ENCODE data around the gene GGT1.
A peak's percentile ranks its signal among the peaks of the same experiment; 100 is the strongest.
"Not testable (repeated sequence)": the region's sequence is repeated elsewhere in the genome, so short reads cannot be mapped to it uniquely, and the experiment has no call there.

GGT1 gene

DNA sequence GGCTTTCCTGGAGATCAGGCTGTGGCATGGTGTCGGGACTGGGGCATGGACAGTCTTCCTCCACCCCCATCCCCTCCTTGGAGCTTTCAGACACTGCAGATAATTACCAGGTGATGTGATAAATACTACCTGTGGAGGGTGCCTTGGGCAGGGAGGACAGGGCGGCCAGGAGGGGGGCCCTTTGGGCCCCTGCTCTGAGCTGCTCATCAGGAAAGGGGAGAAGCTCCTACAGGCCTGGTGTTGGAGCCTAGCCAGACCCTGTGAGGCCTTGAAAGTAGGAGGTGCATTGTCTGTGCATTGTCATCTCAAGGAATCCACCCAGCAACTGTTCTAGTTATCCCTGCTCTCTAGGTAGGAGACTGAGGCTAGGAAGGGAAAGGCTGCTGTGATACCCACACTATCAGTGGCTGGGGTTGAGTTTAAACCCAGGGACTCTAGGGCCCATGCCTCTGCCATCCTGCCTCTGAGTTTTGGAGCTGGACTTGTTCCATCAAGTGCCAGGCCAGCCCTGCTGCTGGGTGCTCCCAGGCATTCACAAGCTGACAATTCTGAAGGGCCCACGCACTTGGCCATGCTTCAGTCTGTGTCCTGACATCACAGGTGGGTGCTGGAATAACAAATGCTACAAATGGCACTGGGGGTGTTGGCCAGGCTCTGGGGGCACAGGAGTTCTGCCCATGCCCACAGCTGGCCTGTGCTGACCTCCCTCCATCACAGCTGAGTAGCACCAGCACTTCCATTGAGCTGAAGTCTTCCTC, 2.9 kb upstream of the GGT1 start:
- DNase-seq: not testable (repeated sequence)

DNA sequence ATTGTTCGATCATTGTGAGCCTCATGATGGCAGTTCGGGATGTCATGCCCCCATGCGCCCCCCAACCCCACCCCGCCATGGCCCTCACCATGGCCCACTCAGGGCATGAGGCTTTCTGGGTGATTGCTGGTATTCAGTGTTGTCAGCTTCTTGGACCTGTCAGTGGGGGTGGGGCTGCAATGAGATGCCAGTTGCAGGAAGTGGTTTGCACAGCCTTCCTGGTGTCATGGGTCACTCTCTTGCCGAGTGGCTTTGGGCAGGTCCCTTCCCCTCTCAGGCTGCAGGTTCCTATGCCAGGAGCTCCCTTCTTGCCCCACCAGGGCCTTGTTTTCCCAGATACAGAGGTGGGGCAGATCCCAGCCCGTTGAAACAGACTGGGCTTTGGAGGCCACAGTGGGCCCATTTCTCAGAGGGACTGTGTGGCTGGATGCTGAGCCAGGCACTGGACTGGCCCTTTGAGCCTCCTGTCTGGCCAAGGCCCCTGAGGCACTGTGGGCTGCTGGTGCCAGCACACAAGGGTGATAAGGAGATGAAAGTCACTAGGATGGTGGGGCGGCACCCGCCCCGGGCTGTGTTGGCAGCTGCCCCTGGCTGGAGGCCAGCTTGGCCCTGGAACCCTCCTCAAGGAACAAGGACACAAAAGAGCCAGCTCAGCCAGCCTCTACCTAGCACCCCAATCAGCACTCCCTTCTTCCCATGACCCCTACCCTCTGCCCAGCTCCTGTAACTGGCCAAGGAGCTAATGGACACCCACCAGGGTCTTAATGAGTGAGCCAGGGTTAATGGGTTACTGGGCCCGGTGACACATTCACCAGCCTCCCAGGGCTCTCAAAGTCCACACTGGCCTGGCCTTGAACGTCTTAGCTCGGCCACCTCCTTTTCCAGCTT, 1.5 kb upstream of the GGT1 start:
- DNase-seq: no peak

DNA sequence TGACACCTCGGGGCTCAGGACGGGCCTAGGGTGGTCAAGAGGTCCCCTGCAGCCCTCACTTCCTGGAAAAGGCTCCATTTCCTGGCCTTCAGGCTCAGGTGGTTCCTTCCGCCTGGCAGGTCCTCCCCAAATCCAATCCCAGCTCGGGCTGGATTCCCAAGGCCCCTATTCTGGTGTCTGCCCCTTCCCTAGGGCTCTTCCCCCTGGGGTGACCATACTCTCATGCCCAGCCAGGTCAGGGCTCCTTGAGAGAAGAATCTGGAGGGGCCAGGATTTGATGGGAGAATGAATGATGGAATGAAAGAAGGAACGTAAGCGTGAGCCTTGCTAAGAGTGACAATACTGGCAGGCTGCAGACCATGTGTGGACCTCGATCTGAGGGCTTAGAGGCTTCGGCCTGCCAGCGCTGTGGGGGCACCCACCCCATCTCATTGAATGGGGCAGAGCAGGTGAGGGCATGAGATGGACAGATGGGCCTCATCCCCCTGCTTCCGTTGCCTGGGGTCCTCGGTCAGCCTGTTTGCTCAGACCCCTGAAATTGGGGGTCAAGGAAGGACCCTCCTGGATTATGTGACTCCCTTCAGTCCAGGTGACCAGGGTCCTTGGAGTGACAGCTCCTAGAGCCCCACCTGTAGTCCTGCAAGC, 766 bp upstream of the GGT1 start:
- DNase-seq: not testable (repeated sequence)

DNA sequence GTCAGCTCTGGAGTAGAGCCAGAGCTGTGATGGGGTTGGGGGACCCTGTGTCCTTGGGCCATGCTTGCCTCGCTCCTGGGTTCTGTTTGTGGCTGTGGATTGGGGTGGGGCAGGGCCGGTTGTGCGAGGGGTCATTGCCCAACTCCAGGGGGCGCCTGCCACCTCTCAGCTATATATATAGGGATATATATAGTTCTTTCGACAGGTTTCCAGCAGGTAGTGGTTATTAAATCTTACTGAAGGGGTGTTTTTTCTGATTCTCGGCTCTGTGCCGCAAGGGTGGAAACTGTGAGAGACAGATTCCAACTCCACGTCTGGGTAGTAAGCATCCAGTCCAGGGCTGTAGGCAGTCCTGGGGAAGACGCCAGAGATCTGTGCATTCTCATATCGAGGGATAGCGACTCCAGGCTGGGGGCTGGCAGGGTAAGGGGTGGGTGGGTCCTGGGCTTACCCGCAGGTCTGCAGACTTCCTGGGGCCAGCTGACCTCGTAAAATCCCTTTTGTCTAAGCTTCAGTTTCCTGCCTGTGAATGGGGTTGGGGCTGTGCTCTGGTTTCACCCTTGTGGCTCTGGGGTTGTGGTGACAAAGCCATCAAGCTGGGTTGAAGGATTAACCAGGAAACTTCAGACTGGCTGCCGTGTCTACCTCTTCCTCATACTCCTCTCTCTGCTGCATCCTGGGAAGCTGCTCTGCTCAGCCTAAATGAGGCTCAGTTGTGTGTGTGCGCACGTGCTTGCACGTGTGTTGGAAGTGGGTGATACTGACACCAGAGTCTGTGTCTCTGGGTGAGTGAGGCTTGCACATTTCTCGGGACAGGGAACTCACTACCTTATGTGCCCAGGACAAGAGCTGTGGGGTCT, 1.0 kb downstream of the GGT1 start:
- not testable (repeated sequence) for DNase-seq

DNA sequence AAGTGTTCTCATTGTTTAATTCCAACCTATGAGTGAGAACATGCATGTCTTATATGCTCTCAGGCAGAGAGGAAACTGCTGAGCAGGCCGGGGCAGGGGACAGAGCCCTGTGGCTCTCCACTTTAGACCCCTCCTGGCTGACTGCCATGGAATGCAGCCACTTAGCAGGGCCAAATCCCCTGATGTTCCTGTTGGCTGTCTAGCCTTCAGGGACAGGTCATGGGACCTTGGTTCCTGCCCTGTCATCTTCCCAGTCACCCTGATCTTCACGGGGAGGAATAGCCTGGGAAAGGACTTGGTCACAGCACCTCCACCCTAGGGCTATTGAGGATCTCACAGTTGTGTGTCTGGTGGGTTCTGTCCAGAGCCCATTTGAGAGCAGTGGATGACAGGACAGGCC, 3.3 kb downstream of the GGT1 start:
- not testable (repeated sequence) for DNase-seq

DNA sequence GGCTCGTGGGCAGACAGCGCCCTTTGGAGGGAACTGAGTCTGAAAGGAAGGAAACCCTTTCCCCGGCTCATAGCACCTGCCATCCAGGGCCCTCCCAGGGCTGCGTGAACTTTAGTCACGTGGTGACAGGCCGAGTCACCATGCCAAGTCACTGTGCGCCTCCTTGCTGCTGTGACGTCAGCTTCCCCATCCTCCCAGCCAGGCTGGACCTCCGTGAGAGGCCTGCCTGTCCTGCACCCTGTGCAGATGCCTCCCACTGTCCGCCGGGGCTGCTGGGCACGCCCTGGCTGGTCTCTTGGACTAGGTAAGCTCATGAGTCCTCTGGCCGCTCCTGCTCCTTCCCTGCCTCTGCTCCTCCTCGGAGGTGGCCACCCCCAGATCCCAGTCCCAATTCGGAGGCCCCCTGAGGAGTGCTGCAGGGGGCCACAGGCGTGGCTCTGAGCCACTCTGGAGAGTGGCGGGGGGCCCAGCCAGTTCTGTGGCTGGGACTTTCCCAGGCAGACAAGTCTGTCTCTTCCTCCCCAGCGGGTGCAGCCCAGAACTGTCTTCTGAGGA, 4.5 kb downstream of the GGT1 start:
- peak; percentile 30 for DNase-seq

DNA sequence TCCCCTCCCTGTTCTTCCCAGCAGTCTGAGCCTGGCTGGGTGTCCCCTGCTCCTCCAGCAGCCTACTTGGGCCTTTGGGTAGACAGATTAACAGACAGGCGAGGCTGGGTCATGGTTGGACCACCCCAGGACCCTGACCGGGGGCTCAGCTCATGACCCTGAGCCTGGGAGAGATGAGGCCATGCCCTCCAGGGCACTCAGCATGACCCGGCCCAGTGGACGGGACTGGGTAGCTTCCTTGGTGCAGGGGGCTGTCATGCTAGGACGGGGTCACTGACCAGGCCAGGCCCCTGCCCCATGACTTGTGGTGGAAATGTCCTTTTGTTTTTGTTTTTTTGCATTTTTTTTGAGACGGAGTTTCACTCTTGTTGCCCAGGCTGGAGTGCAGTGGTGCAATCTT, 5.3 kb downstream of the GGT1 start:
- not testable (repeated sequence) for DNase-seq

DNA sequence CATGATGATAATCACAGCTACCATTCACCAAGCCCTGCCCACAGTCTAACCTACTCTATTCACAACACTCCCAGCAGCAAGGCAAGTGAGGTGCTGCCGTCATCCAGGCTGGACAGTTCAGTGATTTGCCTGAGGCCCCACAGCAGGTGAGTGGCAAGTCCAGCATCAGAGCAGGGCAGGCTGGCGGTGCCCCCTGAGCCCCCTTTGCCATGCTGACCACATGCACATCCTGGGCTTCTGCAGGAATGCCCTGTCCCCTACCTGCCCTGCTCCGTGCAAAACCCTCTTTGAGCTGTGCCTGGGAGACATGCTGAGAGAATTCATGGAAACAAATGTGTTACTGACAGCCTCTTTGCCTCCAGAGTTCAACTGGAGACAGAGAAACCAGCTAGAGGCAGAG, 6.9 kb downstream of the GGT1 start:
- DNase-seq: not testable (repeated sequence)

DNA sequence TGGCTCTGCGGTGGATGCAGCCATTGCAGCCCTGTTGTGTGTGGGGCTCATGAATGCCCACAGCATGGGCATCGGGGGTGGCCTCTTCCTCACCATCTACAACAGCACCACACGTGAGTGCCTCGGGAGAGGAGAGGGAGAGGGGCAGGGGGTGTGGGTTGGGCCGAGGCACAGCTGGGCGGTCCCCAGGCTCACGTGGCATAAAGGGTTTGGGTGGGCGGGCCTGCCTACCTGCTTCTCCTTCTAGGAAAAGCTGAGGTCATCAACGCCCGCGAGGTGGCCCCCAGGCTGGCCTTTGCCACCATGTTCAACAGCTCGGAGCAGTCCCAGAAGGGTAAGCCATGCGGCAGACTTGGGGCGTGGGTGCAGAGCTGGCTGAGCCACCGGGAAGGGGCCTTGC, 11.8 kb downstream of the GGT1 start:
- not testable (repeated sequence) for DNase-seq

DNA sequence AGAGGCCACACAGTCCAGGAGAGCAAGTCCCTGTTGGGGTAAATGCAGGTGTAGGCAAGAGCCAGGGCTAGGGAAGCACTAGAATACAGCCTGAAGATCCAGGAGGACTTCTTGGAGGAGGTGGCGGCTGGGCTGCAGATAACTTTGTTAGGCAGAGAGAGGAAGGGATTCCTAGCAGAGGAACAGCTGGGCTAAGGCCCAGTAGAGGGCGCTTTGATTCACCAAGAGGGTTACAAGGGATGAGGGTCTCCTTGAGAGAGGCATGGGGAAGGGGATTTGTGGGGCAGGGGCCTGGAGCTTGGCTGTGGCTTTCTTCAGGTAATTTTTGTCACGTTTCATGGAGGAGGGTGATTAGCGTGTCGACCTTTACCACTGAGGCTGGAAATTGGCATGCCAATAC, 18.3 kb downstream of the GGT1 start:
- DNase-seq: not testable (repeated sequence)

DNA sequence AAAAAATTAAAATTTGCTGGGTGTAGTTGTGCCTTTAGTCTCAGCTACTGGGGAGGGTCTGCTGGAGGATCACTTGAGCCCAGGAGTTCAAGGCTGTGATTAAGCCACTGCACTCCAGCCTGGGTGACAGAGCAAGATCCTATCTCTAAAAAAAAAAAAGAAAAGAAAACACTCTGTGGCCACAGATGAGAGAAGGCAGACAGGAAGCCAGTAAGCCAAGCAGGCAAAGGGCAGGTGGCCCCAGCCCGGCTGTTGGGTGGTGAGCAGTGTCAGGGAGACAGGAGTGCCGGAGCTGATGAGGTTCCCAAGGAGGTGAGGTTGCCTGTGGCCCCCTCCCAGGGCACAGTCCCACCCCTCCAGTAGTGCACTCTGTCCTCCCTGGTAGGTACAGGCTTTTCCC, 19.6 kb downstream of the GGT1 start:
- not testable (repeated sequence) for DNase-seq

DNA sequence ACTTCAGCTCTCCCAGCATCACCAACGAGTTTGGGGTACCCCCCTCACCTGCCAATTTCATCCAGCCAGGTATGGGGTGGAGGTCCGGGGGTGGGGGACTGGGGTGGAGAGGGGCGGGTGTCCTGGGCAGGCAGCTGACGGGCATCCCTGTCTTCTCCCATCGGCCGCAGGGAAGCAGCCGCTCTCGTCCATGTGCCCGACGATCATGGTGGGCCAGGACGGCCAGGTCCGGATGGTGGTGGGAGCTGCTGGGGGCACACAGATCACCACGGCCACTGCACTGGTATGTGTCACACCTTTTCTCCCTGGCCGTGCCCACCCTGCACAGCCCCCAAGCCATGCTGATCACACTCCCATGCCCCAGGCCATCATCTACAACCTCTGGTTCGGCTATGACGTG, 24.9 kb downstream of the GGT1 start:
- not testable (repeated sequence) for DNase-seq

DNA sequence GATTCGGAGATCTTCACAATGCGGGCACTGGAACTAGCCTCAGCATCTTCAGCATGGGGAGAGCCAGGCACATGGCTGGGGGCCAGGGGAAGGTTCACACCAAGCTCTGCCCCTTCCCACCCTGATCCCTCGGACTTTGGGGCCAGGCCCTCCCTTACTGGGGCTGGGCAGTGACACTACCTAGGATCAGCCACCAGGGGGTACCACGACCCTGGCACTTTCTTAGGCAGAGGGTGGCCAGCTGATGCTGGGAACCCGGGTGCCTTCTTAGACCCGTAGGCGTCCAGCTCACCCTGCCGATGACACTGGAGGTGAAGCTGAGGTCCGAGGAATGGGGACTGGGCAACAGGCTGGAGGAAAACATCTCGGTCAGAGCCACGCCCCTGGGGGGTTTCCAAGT, 26.1 kb downstream of the GGT1 start:
- not testable (repeated sequence) for DNase-seq

DNA sequence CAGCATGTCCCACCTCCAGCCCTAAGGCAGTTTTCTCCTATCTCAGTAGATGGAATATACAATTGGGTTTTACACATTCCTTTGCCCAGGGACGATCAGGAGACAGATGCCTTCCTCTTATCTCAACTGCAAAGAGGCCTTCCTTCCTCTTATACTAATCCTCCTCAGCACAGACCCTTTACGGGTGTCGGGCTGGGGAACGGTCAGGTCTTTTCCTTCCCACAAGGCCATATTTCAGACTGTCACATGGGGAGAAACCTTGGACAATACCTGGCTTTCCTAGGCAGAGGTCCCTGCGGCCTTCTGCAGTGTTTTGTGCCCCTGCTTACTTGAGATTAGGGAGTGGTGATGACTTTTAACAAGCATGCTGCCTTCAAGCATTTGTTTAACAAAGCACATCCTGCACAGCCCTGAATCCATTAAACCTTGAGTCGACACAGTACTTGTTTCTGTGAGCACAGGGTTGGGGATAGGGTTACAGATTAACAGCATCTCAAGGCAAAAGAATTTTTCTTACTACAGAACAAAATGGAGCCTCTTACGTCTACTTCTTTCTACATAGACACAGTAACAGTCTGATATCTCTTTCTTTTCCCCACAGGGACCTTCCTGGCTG, 27.9 kb downstream of the GGT1 start:
- not testable (repeated sequence) for DNase-seq

DNA sequence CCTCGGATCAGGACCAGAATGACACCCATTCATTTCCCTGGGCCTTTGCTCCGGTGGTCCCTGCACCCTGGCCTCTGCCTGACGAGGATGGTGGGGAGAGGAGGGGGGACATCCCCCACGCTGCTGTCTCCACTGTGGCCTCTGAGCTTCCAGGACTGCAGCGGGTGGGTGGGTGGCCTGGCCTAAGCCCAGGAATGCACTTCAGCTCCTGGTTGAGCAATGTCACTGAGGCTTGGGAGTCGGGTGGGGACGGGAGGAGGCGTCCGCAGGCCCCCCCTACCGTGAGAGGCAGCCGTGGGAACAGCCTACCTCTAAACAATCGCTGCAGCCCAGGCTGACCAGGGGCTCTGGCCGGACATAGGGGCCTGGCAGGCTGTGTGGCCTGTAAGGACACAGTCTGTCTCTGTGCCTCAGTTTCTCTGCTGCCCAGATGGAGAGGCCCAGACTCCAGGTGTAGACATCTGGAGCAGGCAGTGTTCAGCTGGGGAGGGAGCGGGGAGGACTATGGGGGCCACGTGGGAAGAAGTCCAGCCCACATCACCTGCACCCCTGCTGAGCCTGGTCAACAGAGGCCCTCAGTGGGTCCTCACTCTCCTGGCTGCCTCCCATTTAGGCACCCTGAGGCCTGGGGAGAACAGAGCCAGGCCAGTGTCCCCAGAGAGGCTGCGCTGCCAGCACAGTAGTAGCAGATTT, 28.6 kb downstream of the GGT1 start:
- not testable (repeated sequence) for DNase-seq

DNA sequence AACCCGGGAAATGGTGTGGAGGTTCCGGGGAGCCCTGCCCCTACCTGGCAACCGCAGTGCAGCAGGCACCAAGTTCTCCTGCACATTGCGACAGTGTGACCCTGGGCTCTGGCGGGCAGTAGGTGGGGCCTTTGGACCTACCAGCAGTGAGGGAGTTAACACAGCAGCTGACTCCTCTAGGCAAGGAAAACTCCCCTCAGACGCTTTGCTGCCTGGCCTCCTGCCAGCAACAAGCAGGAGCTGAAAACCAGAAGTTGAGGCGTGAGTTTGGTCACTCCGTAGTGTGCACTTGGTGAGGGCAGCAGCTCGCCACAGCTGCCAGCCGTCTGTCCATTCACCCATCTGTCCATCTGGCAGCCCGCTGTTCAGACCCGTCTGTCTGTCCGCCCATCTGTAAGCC, 29.6 kb downstream of the GGT1 start:
- not testable (repeated sequence) for DNase-seq

DNA sequence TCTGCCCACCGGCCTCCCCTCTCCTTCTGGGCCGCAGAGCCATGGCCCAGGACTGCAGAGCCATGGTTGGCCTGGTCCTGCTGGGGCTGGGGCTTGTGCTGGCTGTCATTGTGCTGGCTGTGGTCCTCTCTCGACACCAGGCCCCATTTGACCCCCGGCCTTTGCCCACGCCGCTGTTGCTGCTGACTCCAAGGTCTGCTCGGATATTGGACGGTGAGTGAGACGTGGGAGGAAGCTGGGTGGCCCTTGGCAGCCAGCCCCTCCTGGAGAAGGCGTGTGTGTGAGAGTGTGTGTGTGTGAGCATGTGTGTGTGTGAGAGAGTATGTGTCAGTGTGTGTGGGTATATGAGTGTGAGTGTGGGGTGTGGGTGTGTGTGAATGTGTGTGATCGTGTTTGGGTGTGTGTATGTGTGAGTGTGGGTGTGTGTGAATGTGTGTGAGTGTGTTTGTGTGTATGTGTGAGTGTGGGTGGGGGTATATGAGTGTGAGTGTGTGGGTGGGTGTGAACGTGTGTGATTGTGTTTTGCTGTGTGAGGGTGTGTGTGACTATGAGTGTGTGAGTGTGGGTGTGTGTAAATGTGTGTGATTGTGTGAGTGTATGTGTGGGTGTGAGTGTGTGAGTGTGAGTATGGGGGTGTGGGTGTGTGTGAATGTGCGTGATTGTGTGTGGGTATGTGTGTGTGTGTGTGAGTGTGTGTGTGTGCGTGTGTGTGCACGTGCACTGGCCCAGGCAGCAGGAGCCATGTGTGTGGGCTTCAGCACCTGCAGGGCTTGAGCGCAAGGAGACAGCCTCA, 30.4 kb downstream of the GGT1 start:
- DNase-seq: not testable (repeated sequence)

DNA sequence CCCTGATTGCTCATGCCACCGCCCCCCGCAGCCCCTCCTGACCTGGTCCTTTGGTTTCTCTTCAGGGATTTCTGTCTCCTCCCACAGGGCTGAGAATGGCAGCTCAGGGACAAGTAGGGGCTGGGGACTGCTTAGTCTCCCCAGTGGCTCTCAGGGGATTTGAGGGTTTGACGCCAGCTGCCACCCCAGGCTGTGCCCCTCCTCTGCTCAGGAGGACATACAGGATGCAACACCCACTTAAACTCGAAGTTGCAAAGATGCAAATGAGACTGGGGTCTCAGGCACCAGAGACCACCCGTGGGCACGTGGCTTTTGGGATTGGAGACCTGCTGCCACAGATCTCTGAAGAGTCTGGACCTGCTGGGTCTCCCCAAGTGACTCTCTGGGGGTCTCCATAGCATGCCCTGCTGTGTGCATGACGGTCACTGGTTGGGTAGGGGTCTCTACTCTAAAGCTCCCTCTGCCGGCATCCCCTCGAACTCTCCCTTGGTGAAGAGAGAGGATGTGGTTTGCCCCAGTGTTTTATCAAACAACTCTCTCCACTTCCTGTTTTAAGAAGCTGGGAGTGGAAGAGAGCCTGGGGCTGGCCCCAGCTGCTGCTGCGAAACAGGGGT, 31.9 kb downstream of the GGT1 start:
- DNase-seq: not testable (repeated sequence)

DNA sequence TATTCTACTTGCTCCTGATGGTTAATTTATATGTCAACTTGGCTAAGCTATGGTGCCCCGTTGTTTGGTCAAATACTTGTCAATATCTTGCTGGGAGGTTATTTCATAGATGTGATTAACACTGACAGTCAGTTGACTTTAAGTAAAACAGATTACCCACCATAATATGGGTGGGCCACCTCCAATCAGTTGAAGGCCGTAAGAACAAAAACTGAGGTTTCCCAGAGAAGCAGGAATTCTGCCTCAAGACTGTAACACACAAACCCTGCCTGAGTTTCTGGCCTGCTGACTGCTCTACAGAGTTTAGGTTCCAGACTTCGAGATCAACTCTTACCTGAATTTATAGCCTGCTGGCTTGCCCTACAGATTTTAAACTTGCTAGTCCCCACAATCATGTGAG, 33.5 kb downstream of the GGT1 start:
- DNase-seq: not testable (repeated sequence)

DNA sequence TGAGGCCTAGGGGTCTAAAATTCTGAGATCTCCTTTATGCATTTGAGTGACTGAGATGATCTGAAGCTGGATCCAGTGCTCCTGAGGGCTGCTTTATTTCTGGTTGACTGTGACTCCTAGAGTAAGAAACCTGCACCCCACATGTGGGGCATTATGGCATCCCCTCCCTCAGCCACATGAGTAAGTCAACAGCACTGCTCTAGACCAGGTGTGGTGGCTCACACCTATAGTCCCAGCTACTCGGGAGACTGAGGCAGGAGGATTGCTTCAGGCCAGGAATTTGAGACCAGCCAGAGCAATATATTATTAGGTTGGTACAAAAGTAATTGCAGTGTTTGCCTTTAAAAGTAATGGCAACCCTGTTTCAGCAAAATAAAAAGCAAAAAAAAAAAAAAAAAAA, 39.3 kb downstream of the GGT1 start:
- not testable (repeated sequence) for DNase-seq
